HG03025 (cell line): Measurements from ENCODE around the gene HSPA12B.

Experiments
- ATAC-seq: cut with Tn5 transposase; IDR thresholded peaks from one replicate; pipeline ENCODE4 v1.9.1; 2021; ENCODE audit warnings: mild to moderate bottlenecking, moderate library complexity; ENCODE audit not compliant: unreplicated experiment, low FRiP score

Gene HSPA12B

DNA sequence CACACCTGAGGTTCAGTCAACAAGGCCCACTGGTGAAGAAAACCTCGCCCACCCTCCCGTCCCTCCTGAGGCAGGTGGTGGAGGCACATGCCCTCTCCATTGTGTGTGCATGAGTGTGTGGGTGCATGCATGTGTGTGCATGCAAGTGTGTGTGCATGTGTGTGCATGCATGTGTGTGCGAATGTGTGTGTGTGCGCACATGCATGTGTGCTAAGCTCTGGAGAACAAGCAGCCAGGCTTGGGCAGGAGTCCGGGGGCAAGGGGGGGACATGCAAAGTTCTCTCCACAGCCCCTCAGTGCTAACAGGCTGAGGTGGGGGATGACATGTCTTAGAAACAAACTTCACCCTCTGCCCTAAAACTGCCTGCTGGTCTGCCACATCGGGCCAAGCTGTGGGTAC, 3.1 kb upstream of the HSPA12B start:
- ATAC-seq: no peak

DNA sequence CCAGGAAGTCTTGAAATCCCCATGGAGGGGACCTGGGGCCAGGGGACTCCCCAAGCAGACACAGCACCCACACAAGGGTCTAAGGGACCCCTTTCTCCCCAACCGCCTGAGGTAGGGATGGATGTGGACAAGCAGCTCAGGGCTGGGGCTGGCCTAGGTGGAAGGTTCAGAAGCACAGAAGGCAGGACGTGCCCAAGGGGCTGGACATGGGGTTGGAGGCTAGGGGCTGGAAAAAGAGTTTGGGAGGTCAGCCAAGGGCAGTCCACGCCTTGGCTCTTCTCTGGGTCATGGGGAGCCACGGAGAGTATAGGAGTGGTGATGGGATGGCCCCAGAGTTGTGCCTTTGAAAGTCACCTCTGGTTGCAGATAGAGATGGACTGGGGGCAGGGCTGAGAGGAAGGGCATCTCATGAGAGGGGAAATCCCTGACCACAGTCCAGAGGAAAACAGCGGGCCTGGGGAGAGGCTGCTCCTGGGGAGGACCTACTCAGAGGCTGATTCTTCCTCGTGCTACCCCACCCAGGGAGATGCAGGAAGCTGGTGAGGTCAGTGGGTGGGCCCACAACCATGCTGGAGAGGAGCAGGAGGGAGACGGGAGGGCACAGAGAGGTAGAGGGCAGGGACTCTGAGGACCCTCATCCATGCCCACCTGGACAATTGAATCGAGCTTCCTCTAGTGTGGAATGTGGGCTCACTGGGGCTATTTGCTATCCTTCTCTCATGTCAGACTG, 2.5 kb upstream of the HSPA12B start:
- ATAC-seq: no peak

GRCh38 chr20:3730803-3731672, 1.4 kb upstream of the HSPA12B start:
- no peak for ATAC-seq

DNA sequence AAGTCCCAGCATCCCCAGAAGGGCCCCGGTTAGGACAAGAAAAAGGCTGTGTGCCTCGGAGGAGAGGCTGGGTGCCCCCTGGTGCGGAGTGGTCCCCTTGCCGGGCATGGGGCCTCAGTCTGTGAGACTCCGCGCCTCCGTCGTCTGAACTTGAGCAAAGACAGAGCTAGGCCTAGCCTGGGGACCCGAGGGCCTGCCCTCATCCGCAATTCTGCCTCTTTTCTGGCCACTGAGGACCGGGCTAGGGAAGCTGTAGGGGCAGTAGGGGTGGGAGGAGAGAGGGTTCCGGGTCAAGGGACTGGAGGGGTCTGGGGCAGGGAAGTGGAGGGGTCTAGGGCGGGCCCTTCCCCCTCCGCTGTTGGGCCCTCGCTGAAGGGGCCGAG, 550 bp upstream of the HSPA12B start:
- no peak for ATAC-seq

- no peak for ATAC-seq
Observed at GRCh38 chr20:3733119-3733995, 872 bp downstream of the HSPA12B start.

DNA sequence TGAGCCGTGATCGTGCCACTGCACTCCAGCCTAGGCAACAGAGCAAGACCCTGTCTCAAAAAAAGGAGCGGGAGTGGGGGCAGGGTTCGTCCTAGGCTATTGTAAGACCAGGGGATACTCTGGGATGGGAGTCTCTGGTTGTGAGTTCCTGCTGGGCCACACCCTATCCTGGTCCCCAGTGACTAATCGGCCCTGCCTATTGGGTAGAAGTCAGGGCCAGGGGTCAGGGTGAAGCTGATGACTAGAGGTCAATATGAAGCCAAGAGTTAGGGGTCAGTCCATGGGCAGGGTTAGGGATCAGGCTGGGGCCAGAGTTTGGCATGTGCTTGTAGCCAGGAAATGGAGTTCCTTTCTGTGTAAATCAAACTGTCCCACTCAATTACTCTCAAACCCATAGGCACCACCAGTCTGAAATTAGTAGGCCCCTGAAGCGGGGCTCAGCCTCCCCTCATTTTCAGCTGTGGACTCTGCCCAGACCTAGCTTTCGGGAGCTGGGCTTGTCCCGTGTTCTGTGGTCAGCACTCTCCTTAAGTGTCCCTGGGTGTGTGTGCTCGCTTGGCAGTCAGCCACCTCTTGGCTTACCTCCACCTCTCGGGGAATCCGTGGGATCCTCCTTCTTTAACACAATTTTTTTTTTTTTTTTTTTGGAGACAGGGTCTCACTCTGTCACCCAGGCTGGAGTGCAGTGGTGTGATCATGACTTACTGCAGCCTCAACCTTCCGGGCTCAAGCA, 1.8 kb downstream of the HSPA12B start:
- ATAC-seq: no peak

DNA sequence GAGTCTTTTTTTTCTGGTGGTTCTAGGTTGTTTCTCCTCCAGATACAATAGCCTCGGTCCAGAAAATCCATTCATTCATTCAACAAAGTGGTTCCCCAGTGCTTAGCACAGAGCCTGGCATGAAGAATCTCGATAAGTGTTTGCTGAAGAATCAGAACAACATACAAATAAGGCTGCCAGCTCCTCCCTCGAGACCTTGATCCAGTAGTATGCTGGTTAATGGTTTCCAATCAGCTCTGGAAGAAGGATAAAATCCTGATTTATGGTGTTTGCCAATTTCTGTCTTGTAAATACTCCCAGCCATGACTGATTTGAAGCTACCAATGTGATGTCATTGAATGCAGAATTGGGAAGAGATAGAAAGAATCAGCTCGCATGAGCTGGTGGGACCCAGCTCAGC, 3.3 kb downstream of the HSPA12B start:
- no peak for ATAC-seq

DNA sequence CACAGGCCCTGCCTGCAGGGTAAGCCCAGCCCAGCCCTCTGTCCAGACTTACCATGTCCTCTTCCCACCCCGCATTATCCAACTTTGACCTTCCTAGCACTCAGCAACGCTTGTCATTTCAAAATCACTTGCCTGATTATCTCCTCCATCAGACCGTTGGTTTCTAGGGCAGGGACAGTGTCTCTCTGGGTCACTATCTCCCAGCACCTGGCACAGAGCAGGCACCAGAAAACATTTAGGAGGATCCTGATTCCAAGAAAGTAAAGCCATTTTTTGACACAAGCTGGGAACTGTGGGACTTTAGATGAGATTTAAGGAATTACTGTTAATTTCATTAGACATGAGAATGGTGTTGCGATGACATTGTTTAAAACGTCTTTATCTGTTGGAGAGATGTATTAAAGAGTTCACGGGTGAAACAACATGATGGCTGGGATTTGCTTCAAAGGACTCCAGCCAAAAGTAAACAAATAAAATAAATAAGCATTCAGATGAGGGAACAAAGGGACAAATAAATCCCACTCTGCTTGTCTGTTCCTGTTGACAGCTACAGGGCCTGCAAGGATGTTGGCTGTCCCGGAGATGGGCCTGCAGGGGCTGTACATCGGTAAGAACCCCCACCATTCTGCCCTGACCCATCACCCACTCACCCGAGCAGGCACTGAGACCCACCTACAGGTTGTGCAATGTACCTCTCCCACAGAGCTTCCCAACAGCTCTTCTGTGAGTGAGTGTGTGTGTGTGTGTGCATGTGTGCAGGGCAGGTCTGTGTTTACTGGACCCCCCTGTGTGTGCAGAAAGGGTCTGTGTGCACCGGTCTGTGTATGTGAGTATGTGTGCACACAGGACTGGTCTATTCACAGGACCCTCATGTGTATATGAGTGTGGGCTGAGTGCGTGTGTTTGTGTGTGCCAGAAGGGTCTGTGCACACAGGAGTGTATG, 5.9 kb downstream of the HSPA12B start:
- no peak for ATAC-seq

GRCh38 chr20:3739054-3739925, 6.8 kb downstream of the HSPA12B start:
- no peak for ATAC-seq

- ATAC-seq: no peak
Observed at GRCh38 chr20:3739926-3740451, 7.5 kb downstream of the HSPA12B start.

DNA sequence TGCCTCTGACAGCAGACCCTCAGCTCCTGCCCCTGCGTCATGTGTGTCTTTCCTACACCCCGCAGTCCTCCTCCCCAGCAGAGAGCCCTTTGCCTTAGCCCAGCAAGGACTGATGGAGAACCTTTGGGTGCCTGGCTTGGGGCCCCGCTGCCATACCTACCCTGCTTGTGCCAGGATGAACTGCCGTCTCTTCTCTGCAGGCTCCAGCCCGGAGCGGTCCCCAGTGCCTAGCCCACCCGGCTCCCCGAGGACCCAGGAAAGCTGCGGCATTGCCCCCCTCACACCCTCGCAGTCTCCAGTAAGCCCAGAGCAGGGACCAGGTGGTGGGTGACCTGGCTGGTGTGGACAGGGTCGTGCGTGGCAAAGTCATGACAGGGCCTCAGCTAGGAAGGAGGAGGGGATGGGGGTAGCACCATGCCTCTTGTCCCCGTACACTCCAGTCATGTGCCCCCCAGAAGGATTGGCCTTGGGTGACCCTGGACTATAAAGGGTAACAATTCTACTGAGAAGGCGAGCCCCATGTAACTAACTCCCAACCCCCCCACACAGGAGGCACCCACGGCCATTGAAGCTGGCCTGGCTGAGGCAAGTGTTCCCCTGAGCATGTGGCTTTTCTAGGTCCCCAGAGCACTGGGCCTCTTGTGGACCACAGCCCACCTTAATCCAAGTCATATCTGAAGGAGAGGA, 8.3 kb downstream of the HSPA12B start:
- ATAC-seq: no peak

DNA sequence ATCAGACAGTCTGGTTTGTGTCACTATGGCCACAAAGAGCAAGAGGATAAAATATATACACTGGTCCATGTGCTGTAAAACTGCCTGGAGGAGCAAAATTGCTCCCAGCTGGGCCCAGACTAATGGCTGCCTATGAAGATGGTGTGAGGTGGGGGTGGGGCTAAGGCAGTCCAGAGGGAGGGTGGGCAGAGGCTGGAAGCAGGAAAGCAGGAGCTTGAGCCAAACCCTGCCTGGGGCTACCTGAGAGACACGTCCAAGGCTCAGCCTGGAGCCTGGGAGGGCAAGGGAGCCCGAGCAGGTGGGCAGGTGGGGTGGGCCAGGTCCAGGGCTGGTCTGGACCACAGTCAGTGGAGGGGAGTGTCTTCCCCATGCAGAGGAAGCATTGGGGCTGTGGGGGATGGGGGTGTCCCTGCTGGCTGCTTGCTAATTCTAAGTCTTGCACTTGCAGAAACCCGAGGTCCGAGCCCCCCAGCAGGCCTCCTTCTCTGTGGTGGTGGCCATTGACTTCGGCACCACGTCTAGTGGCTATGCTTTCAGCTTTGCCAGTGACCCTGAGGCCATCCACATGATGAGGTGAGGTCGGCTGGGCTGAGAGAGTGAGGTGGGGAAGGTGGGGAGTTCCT, 9.5 kb downstream of the HSPA12B start:
- ATAC-seq: no peak

GRCh38 chr20:3743251-3743650, 10.8 kb downstream of the HSPA12B start:
- no peak for ATAC-seq

DNA sequence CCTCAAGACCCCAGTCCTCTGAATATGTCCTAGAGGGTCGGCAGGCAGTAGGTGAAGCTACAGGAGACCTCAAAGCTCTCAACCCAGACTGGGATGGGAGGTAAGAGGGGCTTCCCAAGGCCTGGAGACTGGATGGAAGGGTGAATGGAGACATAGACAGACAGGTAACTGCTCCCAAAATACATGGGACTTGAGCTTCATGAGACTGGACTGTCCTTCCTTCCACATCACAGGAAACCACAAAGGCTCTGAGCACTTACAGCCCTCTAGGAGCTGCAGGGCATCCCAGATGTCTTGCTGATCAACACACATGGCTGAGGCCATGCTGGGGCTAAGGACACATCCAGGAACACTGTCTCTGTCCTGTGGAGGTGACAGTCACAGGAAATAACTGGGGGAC, 11.6 kb downstream of the HSPA12B start:
- no peak for ATAC-seq

DNA sequence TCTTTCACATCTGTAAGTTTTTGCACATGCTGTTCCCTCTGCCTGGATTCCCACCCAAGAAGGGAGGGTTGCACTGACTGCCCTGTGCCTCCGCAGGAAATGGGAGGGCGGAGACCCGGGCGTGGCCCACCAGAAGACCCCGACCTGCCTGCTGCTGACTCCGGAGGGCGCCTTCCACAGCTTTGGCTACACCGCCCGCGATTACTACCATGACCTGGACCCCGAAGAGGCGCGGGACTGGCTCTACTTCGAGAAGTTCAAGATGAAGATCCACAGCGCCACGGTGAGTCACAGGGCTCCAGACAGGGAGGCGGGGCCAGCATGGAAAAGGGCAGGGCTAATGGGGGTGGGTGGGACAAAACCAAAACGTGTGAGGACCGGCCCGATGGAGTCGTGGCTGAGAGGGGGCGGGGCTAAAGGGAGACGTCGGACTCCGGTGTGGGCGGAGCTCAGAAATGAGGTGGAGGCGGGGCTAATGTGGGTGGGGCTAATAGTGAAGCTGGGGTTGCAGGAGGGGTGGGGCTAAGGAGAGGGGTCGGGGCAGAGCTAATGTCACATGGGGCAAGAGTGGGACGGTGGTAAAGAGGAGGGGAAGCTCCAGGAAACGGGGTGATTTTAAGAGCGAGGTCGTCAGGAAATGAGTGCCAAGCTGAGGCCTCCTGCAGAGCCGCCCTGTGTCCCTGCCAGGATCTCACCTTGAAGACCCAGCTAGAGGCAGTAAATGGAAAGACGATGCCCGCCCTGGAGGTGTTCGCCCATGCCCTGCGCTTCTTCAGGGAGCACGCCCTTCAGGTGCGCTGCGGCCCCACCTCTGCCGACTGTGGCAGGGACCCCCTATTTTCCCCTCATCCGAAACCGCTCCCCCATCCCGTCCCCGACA, 12.6 kb downstream of the HSPA12B start:
- ATAC-seq: no peak

GRCh38 chr20:3745686-3746173, 13.2 kb downstream of the HSPA12B start:
- no peak for ATAC-seq
